GM12874 (cell line): ENCODE data around the gene RGS7BP.

ENCODE experiments used
- CTCF ChIP-seq: IDR thresholded peaks from 2 replicates; pipeline ENCODE4 v1.5.1; 2011; ENCODE audit warnings: low read depth, mild to moderate bottlenecking, control low read depth, low read length, moderate library complexity; ENCODE audit not compliant: insufficient read depth

The RGS7BP gene

DNA sequence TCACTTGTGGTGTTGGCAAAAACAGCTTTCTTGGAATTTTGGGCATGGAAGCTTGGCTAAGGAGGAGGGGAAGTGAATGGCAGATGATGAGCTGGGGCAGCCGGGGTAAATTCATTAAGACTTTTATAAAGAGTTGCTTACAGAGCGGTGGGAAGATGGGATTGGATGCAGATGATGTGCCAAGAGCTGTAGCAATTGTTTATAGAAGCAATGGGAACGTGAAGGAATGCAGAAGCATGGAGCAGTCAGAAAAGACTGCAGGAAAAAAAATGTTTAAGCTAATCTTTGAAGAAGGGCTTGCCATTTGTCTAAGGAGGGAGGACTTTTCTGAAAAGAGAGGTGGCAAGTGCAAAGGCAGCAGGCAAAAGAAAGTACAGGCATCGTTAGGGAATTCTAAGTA, 97.9 kb downstream of the RGS7BP start:
- no peak for TF ChIP-seq CTCF

DNA sequence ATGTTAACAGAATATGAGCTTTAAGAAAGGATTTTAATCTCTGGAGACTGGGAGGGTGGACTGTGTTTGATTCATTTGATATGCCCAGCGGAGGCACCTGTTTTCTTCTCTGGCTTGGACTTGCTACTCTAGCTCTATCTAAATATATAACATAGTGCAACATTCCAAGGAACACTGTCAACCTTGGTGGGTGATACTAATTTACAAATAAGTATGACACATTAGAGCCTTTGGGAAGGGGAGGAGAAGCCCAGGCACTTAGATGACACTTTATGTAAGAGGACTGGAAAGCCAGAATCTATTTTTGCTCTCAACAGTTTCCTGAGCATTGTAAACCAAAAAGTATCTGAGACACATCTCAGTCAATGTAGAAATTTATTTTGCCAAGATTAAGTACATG, 101.1 kb downstream of the RGS7BP start:
- no peak for TF ChIP-seq CTCF

GRCh38 chr5:64612344-64612961, 106.6 kb downstream of the RGS7BP start:
- TF ChIP-seq CTCF, result peak; percentile 53; the same call in 1 of the 2 replicates

GRCh38 chr5:64615895-64616294, 110.1 kb downstream of the RGS7BP start:
- no peak for TF ChIP-seq CTCF

- TF ChIP-seq CTCF, result no peak
Observed at GRCh38 chr5:64619609-64620008, 113.8 kb downstream of the RGS7BP start.

GRCh38 chr5:64622991-64623390, 117.2 kb downstream of the RGS7BP start:
- no peak for TF ChIP-seq CTCF

- TF ChIP-seq CTCF, result no peak
Observed at GRCh38 chr5:64625678-64626077, 119.9 kb downstream of the RGS7BP start.

DNA sequence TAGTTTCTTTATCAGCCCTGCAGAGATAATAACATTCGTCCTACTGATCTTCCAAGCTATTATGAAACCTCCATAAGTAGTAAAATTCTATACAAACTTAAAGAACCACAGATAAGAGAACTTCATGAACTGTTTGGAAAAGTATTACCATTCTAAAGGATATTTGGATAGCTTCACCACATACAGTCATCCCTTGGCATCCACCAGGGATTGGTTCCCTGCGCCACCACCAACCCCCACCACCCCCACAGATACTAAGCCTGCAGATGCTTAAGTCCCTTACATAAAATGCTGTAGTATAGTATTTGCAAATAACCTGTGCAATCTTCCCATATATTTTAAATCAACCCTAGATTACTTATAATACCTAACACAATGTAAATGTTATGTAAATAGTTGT, 123.1 kb downstream of the RGS7BP start:
- no peak for TF ChIP-seq CTCF
